Fibroblast of the aortic adventitia (primary cell): ENCODE results near the gene OR5B3. TPM values are rescaled to one million over a fixed set of nuclear protein-coding genes. Genes with fewer than 3 reads are reported as not detected.
A peak's percentile ranks its signal among the peaks of the same experiment; 100 is the strongest.
"Not testable (repeated sequence)": the region's sequence is repeated elsewhere in the genome, so short reads cannot be mapped to it uniquely, and the experiment has no call there.

ENCODE experiments used
- DNase-seq: peaks from one replicate; pipeline ENCODE4 v3.0.0-alpha.2; 2010; ENCODE audit warnings: low read depth
- H3K4me3 ChIP-seq: 2 replicates; pipeline ENCODE4 v1.5.1; 2011; ENCODE audit warnings: low read depth, mild to moderate bottlenecking, control low read depth, low read length, moderate library complexity
- total RNA-seq: library from RNA; depleted of rRNA; stranded (reverse); fragments of >200 nt; gene quantifications from 2 replicates; pipeline ENCODE4 v1.2.3, GENCODE V29; 2012; ENCODE audit warnings: low replicate concordance
- TF ChIP-seq, protein P1 (sequence below): IDR thresholded peaks from 2 replicates; pipeline ENCODE4 v1.5.1; 2011; ENCODE audit warnings: mild to moderate bottlenecking, low read length, control low read depth, inconsistent platforms; ENCODE audit not compliant: insufficient read depth

Gene OR5B3
- total RNA-seq, 1 donor: not detected

DNA sequence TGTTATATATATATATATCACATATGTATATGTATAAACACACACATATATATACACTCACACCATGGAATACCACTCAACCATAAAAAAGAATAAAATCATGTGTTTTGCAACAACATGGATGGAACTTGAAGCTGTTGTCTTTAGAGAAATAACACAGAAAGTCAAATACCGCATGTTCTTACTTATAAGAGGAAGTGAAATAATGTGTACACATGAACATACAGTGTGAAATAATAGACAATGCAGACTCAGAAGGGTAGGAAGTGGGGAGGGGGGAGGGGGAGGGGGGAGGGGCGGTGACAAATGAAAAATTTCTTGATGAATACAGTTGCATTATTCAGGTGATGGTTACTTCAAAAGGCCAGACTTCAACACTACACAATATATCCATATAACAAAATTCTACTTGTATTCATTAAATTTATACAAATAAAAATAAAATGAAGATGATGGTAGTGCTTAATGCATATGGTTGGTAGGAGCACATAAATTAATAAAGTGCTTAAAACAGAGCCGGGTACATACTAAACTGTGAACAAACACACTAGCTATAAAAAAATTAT lies 27.0 kb upstream of the OR5B3 start:
- DNase-seq: no peak
- TF ChIP-seq, protein P1, sequence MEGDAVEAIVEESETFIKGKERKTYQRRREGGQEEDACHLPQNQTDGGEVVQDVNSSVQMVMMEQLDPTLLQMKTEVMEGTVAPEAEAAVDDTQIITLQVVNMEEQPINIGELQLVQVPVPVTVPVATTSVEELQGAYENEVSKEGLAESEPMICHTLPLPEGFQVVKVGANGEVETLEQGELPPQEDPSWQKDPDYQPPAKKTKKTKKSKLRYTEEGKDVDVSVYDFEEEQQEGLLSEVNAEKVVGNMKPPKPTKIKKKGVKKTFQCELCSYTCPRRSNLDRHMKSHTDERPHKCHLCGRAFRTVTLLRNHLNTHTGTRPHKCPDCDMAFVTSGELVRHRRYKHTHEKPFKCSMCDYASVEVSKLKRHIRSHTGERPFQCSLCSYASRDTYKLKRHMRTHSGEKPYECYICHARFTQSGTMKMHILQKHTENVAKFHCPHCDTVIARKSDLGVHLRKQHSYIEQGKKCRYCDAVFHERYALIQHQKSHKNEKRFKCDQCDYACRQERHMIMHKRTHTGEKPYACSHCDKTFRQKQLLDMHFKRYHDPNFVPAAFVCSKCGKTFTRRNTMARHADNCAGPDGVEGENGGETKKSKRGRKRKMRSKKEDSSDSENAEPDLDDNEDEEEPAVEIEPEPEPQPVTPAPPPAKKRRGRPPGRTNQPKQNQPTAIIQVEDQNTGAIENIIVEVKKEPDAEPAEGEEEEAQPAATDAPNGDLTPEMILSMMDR: no peak
- no peak overlapping the region for H3K4me3 ChIP-seq

DNA sequence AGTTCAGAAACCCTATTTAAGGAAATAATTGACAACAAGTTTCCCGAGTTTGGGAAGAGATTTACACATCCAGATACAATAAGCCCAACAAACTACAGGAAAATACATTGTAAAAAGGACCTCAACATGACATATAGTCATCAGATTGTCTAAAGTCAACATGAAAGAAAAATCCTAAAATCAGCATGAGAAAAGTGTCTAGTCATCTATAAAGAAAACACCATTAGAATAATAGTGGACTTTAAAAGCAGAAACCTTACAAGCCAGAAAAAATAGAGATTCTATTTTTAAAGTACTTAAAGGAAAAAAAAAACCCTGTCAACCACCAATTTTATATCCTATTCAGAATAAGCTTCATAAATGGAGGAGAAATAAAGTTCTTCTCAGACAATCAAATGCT lies 22.6 kb upstream of the OR5B3 start:
- TF ChIP-seq, protein P1: no peak
- DNase-seq: no peak
- no peak overlapping the region for H3K4me3 ChIP-seq

DNA sequence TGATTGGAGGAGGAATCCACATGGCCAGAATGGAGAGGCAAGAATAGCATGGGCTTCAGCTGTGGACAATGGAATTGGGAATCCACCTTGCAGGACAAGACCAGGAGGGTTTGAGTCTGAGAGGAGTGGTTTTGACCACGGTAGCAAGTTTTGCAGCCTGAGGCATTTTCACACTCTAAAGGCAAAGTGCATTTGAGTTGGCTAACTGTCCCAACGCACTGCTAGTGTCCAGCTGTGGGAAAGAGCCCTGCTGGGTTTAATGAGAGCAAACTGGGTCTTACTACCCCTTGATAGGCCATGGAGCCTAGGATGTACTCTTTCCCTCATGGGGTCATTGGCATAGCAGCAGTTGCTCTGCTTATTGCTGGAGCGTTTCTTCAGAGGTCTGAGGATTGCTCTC lies 21.3 kb upstream of the OR5B3 start, which contains the start of gene OR5B2:
TSS of gene OR5B2 (minus strand) at position 101 of the 400 bp plus-strand sequence. CDS start 4,860 bp downstream, outside the sequence.
- DNase-seq: no peak
- TF ChIP-seq, protein P1: no peak
- no peak within 1 kb of the TSS for H3K4me3 ChIP-seq

DNA sequence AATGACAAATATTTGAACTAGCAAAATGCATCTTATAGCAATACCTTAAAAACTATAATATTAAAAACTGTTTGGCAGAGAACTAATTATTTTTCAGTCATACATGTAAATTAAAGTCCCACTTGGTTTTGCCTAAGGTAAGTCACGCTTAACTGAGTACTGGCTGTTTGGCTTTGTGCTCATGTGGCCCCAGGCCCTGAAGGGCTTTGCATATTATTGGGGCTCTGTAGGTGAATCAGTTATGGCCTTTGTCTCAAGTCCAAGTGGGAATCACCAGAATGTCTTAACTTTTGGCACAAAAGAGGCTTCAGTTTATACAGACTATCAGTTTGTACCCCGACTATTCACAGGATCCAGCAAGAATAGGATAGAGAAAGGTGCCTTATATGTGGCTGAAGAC lies 7.1 kb downstream of the OR5B3 start:
- not testable (repeated sequence) for DNase-seq, H3K4me3 ChIP-seq

DNA sequence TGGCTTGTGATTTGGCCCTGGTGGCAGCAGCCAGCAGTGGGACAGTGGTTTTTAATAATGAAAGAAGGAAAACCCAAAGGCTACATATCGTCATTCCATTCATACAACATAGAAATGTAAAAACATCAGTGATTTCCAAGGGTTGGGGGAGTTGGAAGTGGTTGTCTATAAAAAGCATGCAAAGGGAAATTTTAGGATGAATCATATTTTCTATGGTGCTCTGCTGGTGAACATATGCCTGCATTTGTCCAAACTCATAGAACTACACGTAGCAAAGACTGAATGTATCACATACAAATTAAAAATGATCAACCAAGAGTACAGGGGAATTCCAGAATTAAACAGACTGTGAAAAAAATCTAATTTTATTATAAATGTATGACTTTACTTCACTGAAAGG lies 11.1 kb downstream of the OR5B3 start:
- DNase-seq: peak; percentile 25
- TF ChIP-seq, protein P1: no peak
- no peak overlapping the region for H3K4me3 ChIP-seq

DNA sequence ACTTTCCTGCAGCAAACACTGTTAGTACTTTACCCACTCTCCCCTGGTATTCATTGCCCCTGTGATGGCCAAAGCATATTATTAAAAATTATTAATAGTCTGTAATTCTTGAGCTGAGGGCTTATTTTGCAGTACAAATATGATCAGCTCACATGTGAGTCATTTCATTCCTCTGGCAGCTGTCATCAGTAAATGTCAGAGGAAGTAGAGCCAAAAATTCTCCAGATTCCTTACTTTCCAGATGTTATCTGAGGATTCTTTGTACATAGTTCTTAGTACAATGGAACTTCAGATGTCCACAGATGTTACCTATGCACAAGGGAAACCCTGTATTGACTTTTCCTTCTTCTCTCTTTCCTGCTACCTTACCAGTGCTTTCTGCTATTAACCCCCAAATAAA lies 12.5 kb downstream of the OR5B3 start:
- H3K4me3 ChIP-seq: no peak overlapping the region
- DNase-seq: peak; percentile 85
- TF ChIP-seq, protein P1: no peak

DNA sequence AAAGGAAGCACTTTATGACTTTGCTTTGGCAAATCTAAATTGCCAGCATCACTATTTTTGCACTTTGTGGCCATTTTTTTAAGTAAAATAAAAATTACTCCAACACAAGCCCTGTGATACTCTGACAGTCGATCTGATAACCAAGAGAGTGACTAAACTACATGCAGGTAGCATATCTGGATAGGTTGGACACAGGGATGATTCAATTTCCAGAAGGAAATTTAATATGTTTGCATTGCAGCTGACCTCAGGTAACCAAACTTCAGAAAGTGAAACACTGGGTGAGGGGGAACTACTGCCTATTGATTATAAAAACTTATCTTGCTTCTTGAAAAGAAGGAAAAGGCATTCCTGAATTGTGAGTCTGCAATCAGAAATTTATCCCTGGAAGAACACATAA lies 13.9 kb downstream of the OR5B3 start:
- TF ChIP-seq, protein P1: no peak
- H3K4me3 ChIP-seq: no peak overlapping the region
- no peak for DNase-seq
